ENCODE data around the gene RPS19BP1.
"Not testable (repeated sequence)": the region's sequence is repeated elsewhere in the genome, so short reads cannot be mapped to it uniquely, and the experiment has no call there.

RPS19BP1 gene

DNA sequence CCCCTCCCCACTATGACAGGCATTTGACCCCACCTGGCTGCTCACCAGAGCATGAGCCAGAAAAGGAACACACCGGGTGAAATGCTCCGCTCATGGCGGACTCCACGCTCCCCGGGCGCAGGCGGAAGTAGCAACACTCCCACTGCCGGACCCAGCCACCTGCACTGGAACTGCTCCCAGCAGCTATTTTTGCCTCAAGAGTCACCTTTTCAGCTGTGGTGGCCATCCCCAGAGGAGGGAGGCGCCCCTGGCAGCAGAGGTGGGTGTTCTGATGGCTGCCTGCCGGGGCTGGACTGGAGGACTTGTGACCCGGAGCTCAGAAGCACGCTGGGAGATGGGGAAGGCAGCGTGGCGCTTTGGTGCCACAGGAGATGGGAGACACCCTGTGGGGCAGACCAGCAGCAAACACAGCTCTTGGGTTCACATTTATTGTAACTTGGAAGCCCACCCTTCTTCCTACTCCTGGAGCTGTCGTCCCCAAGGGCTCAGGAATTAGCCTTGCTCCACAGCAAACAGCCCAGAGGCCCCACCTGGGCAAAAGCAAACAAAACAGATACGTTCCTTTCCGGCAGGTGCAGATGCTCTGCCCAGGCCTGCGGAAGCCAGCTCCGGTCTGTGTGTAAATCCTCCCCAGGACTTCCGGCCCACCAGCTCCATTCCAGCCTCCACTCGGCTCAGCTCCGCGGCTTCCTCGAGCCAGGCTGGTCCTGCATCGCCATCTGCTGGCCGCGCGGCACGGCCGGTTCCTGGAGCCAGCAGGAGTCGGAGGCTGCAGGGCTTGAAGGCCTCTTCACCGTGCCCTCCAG lies 3.7 kb downstream of the RPS19BP1 start:
- peak; percentile 79 for DNase-seq (ENCODE audit: low read depth)

GRCh38 chr22:39528080-39528661 lies 4.4 kb downstream of the RPS19BP1 start:
- DNase-seq (ENCODE audit: low read depth) = no peak

DNA sequence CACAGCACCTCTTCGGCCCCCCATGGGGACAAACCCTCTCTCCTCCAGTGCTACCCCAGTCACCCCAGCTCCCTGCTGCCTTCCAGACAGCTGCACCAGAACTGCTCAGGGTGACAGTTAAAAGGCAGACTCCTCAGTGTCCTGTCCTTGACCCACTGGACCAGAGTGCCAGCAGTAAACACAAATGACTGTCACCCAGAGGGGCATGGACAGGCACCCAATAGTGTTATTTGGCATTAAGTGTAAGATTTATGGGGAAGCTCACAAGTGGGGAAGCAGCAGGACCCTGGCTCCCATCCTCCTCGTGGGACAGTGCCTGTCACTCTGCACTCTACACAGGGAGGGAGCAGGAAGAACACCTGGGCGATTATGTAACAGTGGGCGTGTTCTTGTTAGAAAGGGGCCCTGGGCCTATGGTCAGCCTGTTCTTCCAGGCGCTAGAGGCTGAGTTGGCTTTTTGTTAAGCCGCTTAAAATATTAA lies 5.0 kb downstream of the RPS19BP1 start:
- DNase-seq (ENCODE audit: low read depth) = no peak

- no peak for DNase-seq (ENCODE audit: low read depth)
Observed at GRCh38 chr22:39526736-39527171, 5.8 kb downstream of the RPS19BP1 start.

GRCh38 chr22:39525658-39525975 lies 6.9 kb downstream of the RPS19BP1 start:
- no peak for DNase-seq (ENCODE audit: low read depth)

GRCh38 chr22:39524753-39525657 lies 7.5 kb downstream of the RPS19BP1 start:
- no peak for DNase-seq (ENCODE audit: low read depth)

- no peak for DNase-seq (ENCODE audit: low read depth)
Observed at GRCh38 chr22:39524089-39524752, 8.3 kb downstream of the RPS19BP1 start.

- no peak for DNase-seq (ENCODE audit: low read depth)
Observed at GRCh38 chr22:39522567-39523300, 9.8 kb downstream of the RPS19BP1 start.

- not testable (repeated sequence) for DNase-seq (ENCODE audit: low read depth)
Observed at GRCh38 chr22:39522091-39522490, 10.5 kb downstream of the RPS19BP1 start.

- not testable (repeated sequence) for DNase-seq (ENCODE audit: low read depth)
Observed at GRCh38 chr22:39521106-39521885, 11.3 kb downstream of the RPS19BP1 start.

- DNase-seq (ENCODE audit: low read depth) = peak; percentile 83
Observed at GRCh38 chr22:39520226-39521105, 12.1 kb downstream of the RPS19BP1 start, which contains the start of gene ATF4. Gene ATF4 (plus strand): TSS chr22:39520562. CDS start chr22:39521446, 884 bp downstream.

DNA sequence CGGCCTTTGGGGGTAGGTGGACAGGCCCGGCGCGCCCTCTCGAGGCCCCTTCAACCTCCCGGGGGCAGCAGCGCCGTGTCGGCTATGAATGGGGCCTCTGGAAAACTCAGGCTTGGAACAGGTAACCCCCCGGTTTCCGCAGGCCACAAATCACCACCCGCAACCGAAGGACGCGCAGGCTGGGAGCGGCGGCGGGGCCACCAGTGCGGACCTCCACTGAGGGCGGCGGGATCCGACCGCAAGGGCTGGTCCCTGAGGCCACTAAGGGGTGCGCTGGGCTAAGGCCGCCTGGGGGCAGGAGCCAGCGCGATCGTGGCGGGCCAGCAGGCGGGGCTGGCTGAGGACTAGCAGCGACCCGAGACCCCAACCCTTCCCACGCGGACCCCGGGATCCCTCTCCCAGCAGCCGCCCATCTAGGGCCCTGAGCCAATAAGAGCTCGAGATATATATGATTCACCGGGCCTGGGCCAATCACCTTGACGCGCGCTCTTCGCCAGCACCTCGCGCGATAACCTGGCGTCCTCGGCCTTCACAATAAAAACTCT lies 12.8 kb downstream of the RPS19BP1 start:
- DNase-seq (ENCODE audit: low read depth) = peak; percentile 95

- no peak for DNase-seq (ENCODE audit: low read depth)
Observed at GRCh38 chr22:39518996-39519680, 13.4 kb downstream of the RPS19BP1 start.

DNA sequence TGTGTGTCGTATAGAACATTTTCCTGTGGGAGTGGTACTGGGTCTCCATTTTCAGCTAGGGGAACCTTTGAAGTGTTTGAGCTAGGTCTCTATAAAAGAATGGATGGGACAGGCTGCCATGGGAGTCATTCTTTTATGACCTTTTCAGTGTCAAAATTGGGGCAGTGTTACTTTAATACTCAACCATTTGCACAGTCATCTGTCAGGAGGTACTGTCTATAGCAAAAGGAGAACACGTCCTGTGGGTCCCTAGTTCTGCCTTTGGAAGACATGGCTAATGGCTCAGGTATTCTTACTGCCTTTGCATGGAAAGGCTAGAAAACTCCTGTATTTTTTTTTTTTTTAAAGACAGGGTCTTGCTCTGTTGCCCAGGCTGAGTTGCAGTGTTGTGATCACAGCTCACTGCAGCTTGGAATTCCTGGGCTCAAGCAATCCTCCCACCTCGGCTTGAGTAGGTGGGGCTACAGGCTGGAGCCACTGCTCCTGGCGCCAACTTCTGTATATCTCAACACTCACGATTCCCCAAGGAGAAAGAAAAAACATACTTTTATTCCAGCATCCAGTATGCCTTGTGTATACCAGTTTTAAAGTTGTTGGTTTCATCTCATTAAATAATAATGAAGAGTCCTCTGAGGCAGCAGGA lies 14.3 kb downstream of the RPS19BP1 start:
- DNase-seq (ENCODE audit: low read depth) = no peak

DNA sequence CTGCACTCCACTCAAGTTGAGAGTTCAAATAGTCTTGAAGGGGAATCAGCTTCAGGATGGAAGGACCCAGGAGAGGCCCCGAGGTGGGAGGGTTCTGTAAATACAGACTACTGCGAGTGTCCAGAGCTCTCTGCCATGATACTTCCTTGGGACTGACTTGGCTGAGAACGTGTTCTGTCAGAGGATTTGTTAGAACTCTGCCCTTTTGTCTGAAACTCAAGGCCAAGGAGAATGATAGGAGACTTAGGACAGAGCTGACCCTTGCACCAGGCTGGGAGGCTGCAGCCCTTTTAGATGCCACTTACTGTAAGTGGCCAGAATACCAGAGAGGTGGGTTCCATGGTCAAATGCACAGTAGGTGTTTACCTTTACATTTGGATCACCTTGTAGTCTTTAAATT lies 15.1 kb downstream of the RPS19BP1 start:
- no peak for DNase-seq (ENCODE audit: low read depth)

DNA sequence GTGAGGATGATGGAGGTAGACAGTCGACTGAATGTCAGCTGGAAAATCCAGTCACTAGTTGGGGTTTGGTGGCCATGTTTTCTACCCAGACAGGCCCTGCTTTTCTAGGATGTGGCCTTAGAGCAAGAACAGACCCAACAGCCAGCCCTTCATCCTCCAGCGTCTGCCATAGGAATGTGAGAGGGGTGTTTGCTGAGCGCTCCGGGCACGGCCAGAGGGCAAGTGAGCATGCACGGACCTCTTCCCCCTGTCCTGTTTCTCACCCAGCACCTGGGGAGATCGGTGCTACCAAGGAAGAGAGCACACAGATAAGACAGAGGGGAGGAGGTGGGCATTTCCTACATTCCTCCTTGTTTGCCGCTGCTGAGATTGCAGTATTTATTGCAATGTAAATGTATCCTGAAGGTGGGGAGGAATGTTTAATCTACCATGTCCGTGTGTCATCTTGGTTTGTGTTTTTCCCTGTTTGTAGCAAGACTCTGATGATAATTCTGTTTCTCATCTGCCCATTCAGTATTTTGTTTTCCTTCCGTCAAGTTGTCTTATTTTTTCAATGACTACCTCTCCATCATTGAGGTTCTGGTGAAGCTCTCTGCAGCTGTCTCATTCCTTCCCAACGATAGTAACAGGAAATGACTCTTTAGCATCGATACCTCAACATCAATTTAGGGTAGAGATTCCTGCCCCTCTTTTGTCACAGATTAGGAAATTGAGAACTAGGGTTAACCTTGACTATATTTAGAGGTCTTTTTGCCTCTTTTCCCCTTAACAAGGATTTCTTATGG lies 17.1 kb downstream of the RPS19BP1 start:
- no peak for DNase-seq (ENCODE audit: low read depth)

DNA sequence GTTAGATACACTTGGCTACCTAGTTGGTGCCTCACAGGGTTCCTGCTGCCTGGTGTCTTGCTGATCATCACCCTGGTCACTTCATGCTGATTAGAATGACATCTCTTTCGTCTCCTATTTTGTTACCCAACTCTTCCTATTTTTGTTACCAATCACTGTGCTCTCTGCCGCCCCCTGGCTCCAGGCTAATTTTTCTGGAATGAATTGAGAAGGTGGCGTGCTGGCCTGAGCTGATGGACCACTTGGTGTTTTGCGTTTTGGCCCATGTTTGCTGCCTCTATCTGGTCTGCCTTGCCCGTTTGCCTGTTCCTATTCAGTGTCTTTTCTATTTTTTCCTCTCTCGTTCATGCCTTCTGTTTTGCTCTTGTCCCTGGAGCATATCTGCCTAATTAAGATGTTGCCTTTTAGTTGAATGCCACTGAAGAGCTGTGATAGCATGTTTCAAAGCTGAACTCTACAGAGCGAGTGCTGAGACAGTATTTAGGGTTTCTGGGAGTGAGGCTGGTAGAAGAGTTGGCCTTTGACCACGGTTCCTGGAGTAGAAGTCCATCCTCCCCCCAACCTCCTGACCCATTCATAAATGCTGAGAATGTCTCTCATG lies 18.1 kb downstream of the RPS19BP1 start:
- DNase-seq (ENCODE audit: low read depth) = no peak

Data from stimulated activated CD4-positive, alpha-beta T cell treated with anti-CD3 and anti-CD28 coated beads, Interleukin-2, amount 100 ng/mL, for 4 hours (primary cell).